Epidermal melanocyte (primary cell): ENCODE measurements around the gene SLC39A6.

Experiments
- DNase-seq: peaks from one replicate; pipeline ENCODE4 v3.0.0; 2011; ENCODE audit warnings: low spot score; ENCODE audit not compliant: insufficient read length

Gene SLC39A6

GRCh38 chr18:36064027-36064808 lies 64.9 kb downstream of the SLC39A6 start:
- DNase-seq = no peak

- no peak for DNase-seq
Observed at GRCh38 chr18:36058674-36059073, 70.5 kb downstream of the SLC39A6 start.
